H1 (cell line): ENCODE results near the gene ULK2. TPM values are rescaled to one million over a fixed set of nuclear protein-coding genes. Genes with fewer than 3 reads are reported as not detected.
A peak's percentile ranks its signal among the peaks of the same experiment; 100 is the strongest.

ENCODE experiments used
- CTCF ChIA-PET: fragments of 300-600 bp; sonication (Branson Sonifier 250); formaldehyde crosslinking; loops from one replicate; lab custom pipeline; 2021; ENCODE audit not compliant: partially characterized antibody; lab: Charles Lee
- POLR2A ChIA-PET: fragments of 300-600 bp; sonication (Branson Sonifier 250); formaldehyde crosslinking; loops from one replicate; lab custom pipeline; 2021; ENCODE audit warnings: inconsistent platforms; ENCODE audit not compliant: partially characterized antibody; lab: Charles Lee
- DNase-seq, 2 experiments: peaks; one replicate each; pipeline versions ENCODE4 v3.0.0 to v3.0.0-alpha.2; 2010 to 2022; ENCODE audit warnings: low spot score in 2 of 2, low read depth in 1 of 2, mixed read lengths in 1 of 2
- FAIRE-seq: peaks from 2 replicates; lab custom pipeline; 2011; peaks lifted over from hg19 to GRCh38; lab: Jason Lieb, UNC
- H2AFZ ChIP-seq: 2 replicates; pipeline ENCODE4 v1.8.1; 2012; ENCODE audit warnings: low read length, inconsistent platforms
- H2AK5ac ChIP-seq: 2 replicates; pipeline ENCODE4 v1.6.1; 2013; ENCODE audit warnings: low read depth, low read length
- H2BK120ac ChIP-seq: replicated peaks from 2 replicates; pipeline ENCODE3; 2013; ENCODE audit warnings: low read depth, low read length, inconsistent platforms
- H2BK12ac ChIP-seq: 2 replicates; pipeline ENCODE4 v1.6.1; 2013; ENCODE audit warnings: low read depth, low read length
- H2BK15ac ChIP-seq: 2 replicates; pipeline ENCODE4 v1.6.1; 2013; ENCODE audit warnings: low read length
- H2BK20ac ChIP-seq: 2 replicates; pipeline ENCODE4 v1.6.1; 2013; ENCODE audit warnings: low read length
- H2BK5ac ChIP-seq: 2 replicates; pipeline ENCODE4 v1.6.1; 2013; ENCODE audit warnings: low read depth, low read length
- H3K14ac ChIP-seq: 2 replicates; pipeline ENCODE4 v1.6.1; 2013; ENCODE audit warnings: inconsistent platforms; ENCODE audit not compliant: insufficient read length
- H3K18ac ChIP-seq: 2 replicates; pipeline ENCODE4 v1.6.1; 2013; ENCODE audit warnings: low read length; ENCODE audit errors: extremely low read depth
- H3K23ac ChIP-seq: 2 replicates; pipeline ENCODE4 v1.6.1; 2013; ENCODE audit warnings: inconsistent platforms; ENCODE audit not compliant: insufficient read length
- H3K23me2 ChIP-seq: 2 replicates; pipeline ENCODE4 v1.6.1; 2013; ENCODE audit warnings: low read depth, low read length
- H3K27ac ChIP-seq: 2 replicates; pipeline ENCODE4 v1.6.1; 2011; ENCODE audit warnings: low read depth, low read length, inconsistent platforms
- H3K27me3 ChIP-seq, 4 experiments: replicated peaks in 1 of 4; 1 replicate in 1 of 4; 2 replicates in 3 of 4; pipeline versions ENCODE4 v1.6.1 to v1.8.1; 2011 to 2013; ENCODE audit warnings: low read length in 3 of 4, mild to moderate bottlenecking in 3 of 4, inconsistent platforms in 2 of 4, mixed read lengths in 2 of 4, moderate library complexity in 1 of 4; ENCODE audit not compliant: control insufficient read depth in 3 of 4, insufficient read depth in 3 of 4; ENCODE audit errors: extremely low read depth in 1 of 4
- H3K36me3 ChIP-seq, 4 experiments: 2 replicates each; pipeline versions ENCODE4 v1.6.1 to v1.8.1; 2011 to 2013; ENCODE audit warnings: mild to moderate bottlenecking in 4 of 4, low read length in 3 of 4, moderate library complexity in 2 of 4, control low read depth in 1 of 4, inconsistent platforms in 1 of 4; ENCODE audit not compliant: insufficient read depth in 4 of 4, control insufficient read depth in 2 of 4
- H3K4ac ChIP-seq: replicated peaks from 2 replicates; pipeline ENCODE3; 2013; ENCODE audit warnings: low read length, low read depth, mixed read lengths, inconsistent platforms; ENCODE audit not compliant: insufficient read length
- H3K4me1 ChIP-seq, 4 experiments: replicated peaks in 1 of 4; 1 replicate in 1 of 4; 2 replicates in 3 of 4; pipeline versions ENCODE4 v1.6.1 to v1.8.1; 2011 to 2013; ENCODE audit warnings: low read length in 3 of 4, inconsistent platforms in 2 of 4, mixed read lengths in 1 of 4; ENCODE audit not compliant: insufficient read depth in 4 of 4, control insufficient read depth in 3 of 4
- H3K4me2 ChIP-seq, 2 experiments: 2 replicates each; pipeline versions ENCODE4 v1.6.1 to v1.8.1; 2011 to 2013; ENCODE audit warnings: low read depth in 2 of 2, low read length in 2 of 2, control low read depth in 1 of 2, inconsistent platforms in 1 of 2, mild to moderate bottlenecking in 1 of 2; ENCODE audit not compliant: insufficient read depth in 1 of 2
- H3K4me3 ChIP-seq, 4 experiments: fragments of 200-600, 300-600 bp in 1 of 4; sonication (generic), shearing (Covaris generic), sonication (Bioruptor Twin) in 1 of 4; 2 replicates each; pipeline versions ENCODE4 v1.5.1 to v1.8.1; 2011 to 2016; ENCODE audit warnings: low read length in 4 of 4, low read depth in 3 of 4, control low read depth in 2 of 4, inconsistent platforms in 2 of 4, mild to moderate bottlenecking in 2 of 4, mixed read lengths in 1 of 4, moderate library complexity in 1 of 4; ENCODE audit not compliant: insufficient read depth in 2 of 4; ENCODE audit errors: extremely low read depth in 1 of 4
- H3K56ac ChIP-seq: replicated peaks from 2 replicates; pipeline ENCODE3; 2013; ENCODE audit warnings: low read depth, mild to moderate bottlenecking, mixed read lengths, low read length, inconsistent platforms; ENCODE audit not compliant: insufficient read length
- H3K79me1 ChIP-seq: 2 replicates; pipeline ENCODE4 v1.6.1; 2013; ENCODE audit warnings: low read depth, low read length, control low read depth
- H3K79me2 ChIP-seq, 2 experiments: 2 replicates each; pipeline versions ENCODE4 v1.6.1 to v1.8.1; 2012 to 2013; ENCODE audit warnings: low read length in 2 of 2, mild to moderate bottlenecking in 2 of 2, inconsistent platforms in 1 of 2; ENCODE audit not compliant: insufficient read depth in 2 of 2, control insufficient read depth in 1 of 2
- H3K9ac ChIP-seq, 4 experiments: replicated peaks in 1 of 4; 1 replicate in 1 of 4; 2 replicates in 3 of 4; pipeline versions ENCODE4 v1.6.1 to v1.8.1; 2011 to 2013; ENCODE audit warnings: low read depth in 3 of 4, low read length in 3 of 4, control low read depth in 2 of 4, mild to moderate bottlenecking in 2 of 4, moderate library complexity in 2 of 4, inconsistent platforms in 1 of 4; ENCODE audit errors: extremely low read depth in 1 of 4
- H3K9me3 ChIP-seq, 2 experiments: 2 replicates each; pipeline versions ENCODE4 v1.6.1 to v1.8.1; 2012 to 2013; ENCODE audit warnings: mild to moderate bottlenecking in 2 of 2, moderate library complexity in 2 of 2, control low read depth in 1 of 2, inconsistent platforms in 1 of 2, low read depth in 1 of 2, low read length in 1 of 2, mixed read lengths in 1 of 2; ENCODE audit not compliant: insufficient read depth in 2 of 2
- H4K20me1 ChIP-seq, 2 experiments: replicated peaks in 1 of 2; 2 replicates each; pipeline versions ENCODE3 to v1.8.1; 2011 to 2013; ENCODE audit warnings: inconsistent platforms in 2 of 2, low read length in 2 of 2, mild to moderate bottlenecking in 1 of 2; ENCODE audit not compliant: insufficient read depth in 2 of 2, control insufficient read depth in 1 of 2
- H4K5ac ChIP-seq: 2 replicates; pipeline ENCODE4 v1.6.1; 2013; ENCODE audit warnings: low read length, low read depth, mixed read lengths, inconsistent platforms; ENCODE audit not compliant: insufficient read length
- H4K8ac ChIP-seq: 2 replicates; pipeline ENCODE4 v1.8.0; 2013; ENCODE audit warnings: mild to moderate bottlenecking, moderate library complexity, low read length, inconsistent platforms; ENCODE audit not compliant: insufficient read depth; ENCODE audit errors: extremely low read depth
- H4K91ac ChIP-seq: replicated peaks from 2 replicates; pipeline ENCODE3; 2013; ENCODE audit warnings: low read length, mixed read lengths, inconsistent platforms; ENCODE audit not compliant: insufficient read length
- ASH2L ChIP-seq: fragments of 200-600, 300-600 bp; sonication (generic); IDR thresholded peaks from one replicate; pipeline ENCODE4 v1.7.1; 2017; ENCODE audit warnings: low read length
- E2F6 ChIP-seq: IDR thresholded peaks from 2 replicates; pipeline ENCODE4 v1.6.1; 2012; ENCODE audit warnings: inconsistent platforms
- JUN ChIP-seq: IDR thresholded peaks from 2 replicates; pipeline ENCODE4 v1.6.1; 2011; ENCODE audit warnings: low read depth, mild to moderate bottlenecking, improper control_type of control experiment, low read length
- NANOG ChIP-seq: IDR thresholded peaks from 2 replicates; pipeline ENCODE4 v1.6.1; 2011; ENCODE audit warnings: low read length, low read depth, mild to moderate bottlenecking, inconsistent platforms; ENCODE audit not compliant: insufficient read depth, poor library complexity, severe bottlenecking
- NRF1 ChIP-seq: IDR thresholded peaks from 2 replicates; pipeline ENCODE4 v1.6.1; 2011; ENCODE audit warnings: mild to moderate bottlenecking, low read depth, low read length, improper control_type of control experiment
- POLR2AphosphoS5 ChIP-seq: IDR thresholded peaks from 2 replicates; pipeline ENCODE4 v1.6.1; 2011; ENCODE audit warnings: low read depth, low read length
- SIX5 ChIP-seq: IDR thresholded peaks from 2 replicates; pipeline ENCODE4 v1.6.1; 2011; ENCODE audit warnings: mild to moderate bottlenecking, low read depth, low read length
- TAF7 ChIP-seq: optimal IDR thresholded peaks from 2 replicates; pipeline ENCODE3; 2011; ENCODE audit warnings: low read depth, mild to moderate bottlenecking, inconsistent platforms, low read length, moderate library complexity, borderline replicate concordance
- WGBS, 2 experiments: shearing (Covaris generic) in 1 of 2; methylation state at CpG; one replicate each; pipeline versions ENCODE4 v1.1.6 to v1.1.7; 2013 to 2015; ENCODE audit warnings: low lambda C conversion rate in 2 of 2, mixed read lengths in 2 of 2, inconsistent platforms in 1 of 2, low coverage in 1 of 2, missing lambda C conversion rate in 1 of 2; ENCODE audit not compliant: insufficient replicate concordance in 2 of 2, insufficient coverage in 1 of 2, insufficient read length in 1 of 2; ENCODE audit errors: extremely low coverage in 1 of 2, missing lambda C conversion rate in 1 of 2; 5-methylcytosine and 5-hydroxymethylcytosine counted together
- polyA plus RNA-seq, 7 experiments: library from polyadenylated mRNA; depleted of rRNA in 3 of 7; stranded (reverse) in 5 of 7; unstranded in 2 of 7; fragments of >200 nt in 5 of 7; fragments of 200-250 nt in 2 of 7; gene quantifications; 1 replicate in 5 of 7; 2 replicates in 1 of 7; 4 replicates in 1 of 7; pipeline versions ENCODE4 v1.2.1 to v1.2.3, GENCODE V29; 2011 to 2013; ENCODE audit warnings: missing spikeins in 2 of 7, mixed read lengths in 2 of 7
- total RNA-seq: library from RNA; stranded (reverse); fragmentation: NEBNext Ultra II Directional; extraction: Animal tissue kit (Norgen Biotek cat#: 25700); gene quantifications from 2 replicates; pipeline ENCODE4 v1.2.1, GENCODE V29; 2021
- TF ChIP-seq, protein P1 (sequence below): IDR thresholded peaks from 2 replicates; pipeline ENCODE4 v1.6.1; 2011; ENCODE audit warnings: low read length, improper control_type of control experiment

The ULK2 gene
- total and polyA plus RNA-seq, 2 of the 8 experiments (the other 6 are each of a cell fraction or from before 2014, with no cell fraction given) = 5.3 to 9.8 TPM

DNA sequence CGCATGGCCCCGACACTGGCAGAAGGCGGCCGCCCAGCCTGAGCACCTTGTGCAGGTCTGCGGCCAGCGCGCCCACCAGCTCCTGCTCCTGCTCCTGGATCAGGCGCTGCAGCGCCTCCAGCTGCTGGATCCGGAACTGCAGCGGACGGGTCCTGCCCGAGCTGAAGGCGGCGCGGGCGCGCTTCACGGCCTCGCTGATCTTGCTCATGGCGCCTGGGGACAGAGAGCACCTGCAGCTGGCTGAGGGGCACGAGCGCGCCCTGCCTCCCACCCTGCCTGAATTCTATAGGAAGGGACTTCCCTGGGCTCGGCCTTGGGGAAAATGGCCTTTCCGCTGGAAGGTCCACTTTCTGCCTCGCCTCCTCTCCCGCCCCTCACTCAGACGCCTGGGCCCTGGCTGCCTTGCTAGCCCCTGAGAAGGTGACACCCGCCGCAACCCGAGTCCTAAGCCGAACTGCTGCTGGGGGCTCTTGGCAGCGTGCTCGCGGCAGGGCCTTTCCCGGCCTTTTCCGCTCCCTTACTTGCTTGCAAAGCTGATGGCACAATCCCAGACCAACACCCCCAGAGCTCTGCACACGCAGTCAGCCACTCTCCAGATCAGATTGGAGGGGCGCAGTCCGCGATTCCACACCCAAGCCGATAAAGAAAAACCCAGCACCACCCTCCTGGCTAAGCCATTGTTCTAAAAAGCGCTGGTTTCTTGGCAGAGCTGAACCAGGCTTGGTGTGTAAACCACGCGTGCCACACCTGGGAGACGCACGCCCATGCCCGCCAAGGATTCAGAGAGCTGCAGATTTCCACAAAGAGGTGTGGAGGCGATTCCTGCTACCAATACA lies 122.6 kb downstream of the ULK2 start:
- POLR2A ChIA-PET = interaction anchor here (0.8 to 1.1 kb wide), 7 partner anchors 15 to 252 kb away, joined by 3 to 5 read pairs (median 3); partner anchors contain the start of gene ALDH3A2
- Histone ChIP-seq H2BK5ac (0 out of 2 replicates have a peak overlapping the region, but pooled peaks have one; percentile 24), H2BK20ac (no peak overlapping the region; the same call in 1 of the 2 replicates), H3K79me1 (no peaks in the 10 kb centered on the region), H3K4ac (no peak overlapping the region), H3K23me2 (peaks cover 4% of the 10 kb centered on the region; the same call in 1 of the 2 replicates), H2BK12ac (peak overlapping the region; percentile 81; the same call in 1 of the 2 replicates), H2BK120ac (no peak overlapping the region), H3K4me1 (peaks cover 0 to 9% (median 5%) of the 10 kb centered on the region in 4 experiments; a peak in 5 of 7 replicates), H3K27ac (no peak overlapping the region), H3K23ac (no peak overlapping the region), H2AFZ (peak overlapping the region; percentile 60), H3K14ac (no peak overlapping the region), H3K9ac (no peak overlapping the region; a peak in 1 of 7 replicates), H3K36me3 (no peaks in the 10 kb centered on the region), H3K18ac (peak overlapping the region; percentile 90), H3K56ac (no peak overlapping the region), H2BK15ac (no peak overlapping the region), H4K8ac (peak overlapping the region; percentile 57; the same call in 1 of the 2 replicates), H3K4me2 (peak overlapping the region; percentile 74 to 87), H3K27me3 (peaks cover 0 to 6% (median 1%) of the 10 kb centered on the region in 4 experiments; a peak in 4 of 7 replicates), H2AK5ac (no peak overlapping the region), H3K4me3 (peak overlapping the region; percentile 24 to 59 (median 40); a peak in 7 of 8 replicates), H4K5ac (no peak overlapping the region), H4K91ac (peak overlapping the region; percentile 82), H3K79me2 (no peaks in the 10 kb centered on the region), H3K9me3 (no peaks in the 10 kb centered on the region), H4K20me1 (no peaks in the 10 kb centered on the region)
- DNase-seq (peak; percentile 86 to 100), FAIRE-seq (no peak)
- WGBS, 2 experiments = 29% methylated on average over 44 of the region's 50 CpGs; no CpG with 5 or more reads in 1 of the 2 experiments
- CTCF ChIA-PET = interaction anchor here (0.7 to 5.4 kb wide), 24 partner anchors 8 to 382 kb away, joined by 3 to 44 read pairs (median 5); partner anchors contain the start of genes ALDH3A2, B9D1 and MAPK7
- TF ChIP-seq NANOG (no peak), NRF1 (no peak), JUN (no peak), TAF7 (peak; percentile 64), E2F6 (peak; percentile 98), POLR2AphosphoS5 (peak; percentile 69), ASH2L (peak; percentile 56), SIX5 (no peak)
- TF ChIP-seq, protein P1, sequence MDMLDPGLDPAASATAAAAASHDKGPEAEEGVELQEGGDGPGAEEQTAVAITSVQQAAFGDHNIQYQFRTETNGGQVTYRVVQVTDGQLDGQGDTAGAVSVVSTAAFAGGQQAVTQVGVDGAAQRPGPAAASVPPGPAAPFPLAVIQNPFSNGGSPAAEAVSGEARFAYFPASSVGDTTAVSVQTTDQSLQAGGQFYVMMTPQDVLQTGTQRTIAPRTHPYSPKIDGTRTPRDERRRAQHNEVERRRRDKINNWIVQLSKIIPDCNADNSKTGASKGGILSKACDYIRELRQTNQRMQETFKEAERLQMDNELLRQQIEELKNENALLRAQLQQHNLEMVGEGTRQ = no peak
